HUES64 (cell line): ENCODE measurements around the gene C20orf144.
A peak's percentile ranks its signal among the peaks of the same experiment; 100 is the strongest.

Experiments
- H3K27ac ChIP-seq: 2 replicates; pipeline ENCODE4 v1.7.0; 2013; ENCODE audit warnings: low read depth, low read length, inconsistent platforms
- H3K27me3 ChIP-seq: 2 replicates; pipeline ENCODE4 v1.6.1; 2013; ENCODE audit warnings: mild to moderate bottlenecking, low read length; ENCODE audit not compliant: insufficient read depth
- H3K36me3 ChIP-seq: 2 replicates; pipeline ENCODE4 v1.6.1; 2013; ENCODE audit warnings: mild to moderate bottlenecking, low read length; ENCODE audit not compliant: insufficient read depth
- H3K4me1 ChIP-seq: 2 replicates; pipeline ENCODE4 v1.6.1; 2013; ENCODE audit warnings: mild to moderate bottlenecking, low read length, moderate library complexity; ENCODE audit not compliant: insufficient read depth
- H3K4me3 ChIP-seq: 2 replicates; pipeline ENCODE4 v1.5.1; 2013; ENCODE audit warnings: mild to moderate bottlenecking, low read length, moderate library complexity
- H3K9ac ChIP-seq: 2 replicates; pipeline ENCODE4 v1.6.1; 2013; ENCODE audit warnings: mild to moderate bottlenecking, low read depth, low read length
- H3K9me3 ChIP-seq: 2 replicates; pipeline ENCODE4 v1.6.1; 2013; ENCODE audit warnings: low read depth, low read length; ENCODE audit not compliant: insufficient read depth
- WGBS: fragments of 150-250, 120-280 bp; methylation state at CpG from one replicate; pipeline ENCODE4 v1.1.7; 2013; ENCODE audit warnings: missing lambda C conversion rate; 5-methylcytosine and 5-hydroxymethylcytosine counted together

Gene C20orf144

DNA sequence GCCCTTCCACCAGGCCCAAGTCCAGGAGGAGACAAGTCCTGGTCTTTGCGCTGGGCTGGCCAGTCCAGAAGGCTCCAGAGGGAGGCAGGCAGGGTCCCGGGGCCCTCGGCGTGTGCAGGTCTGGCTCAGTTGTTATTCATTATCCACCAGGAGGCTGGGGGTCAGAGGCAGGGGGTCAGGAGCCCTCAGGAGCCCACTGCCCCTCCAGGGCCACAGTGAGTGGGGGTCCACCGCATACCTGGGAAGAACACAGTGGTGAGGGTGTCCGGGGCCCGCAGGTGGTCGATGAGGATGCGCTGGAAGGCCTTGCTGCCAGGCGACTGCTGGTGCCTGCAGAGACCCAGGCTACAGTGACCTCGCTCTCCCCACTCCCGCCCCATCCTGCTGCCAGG is 4.4 kb upstream of the C20orf144 start:
- Histone ChIP-seq H3K9me3 (no peaks in the 10 kb centered on the region), H3K4me3 (no peak overlapping the region), H3K36me3 (peaks cover 16% of the 10 kb centered on the region; the same call in 1 of the 2 replicates), H3K27me3 (no peaks in the 10 kb centered on the region), H3K9ac (no peak overlapping the region), H3K27ac (no peak overlapping the region), H3K4me1 (peaks cover 4% of the 10 kb centered on the region; the same call in 1 of the 2 replicates)
- WGBS, result 93% methylated on average over 12 of the region's 12 CpGs

- 97% methylated on average over 8 of the region's 8 CpGs for WGBS
- no peak overlapping the region for H3K4me3 ChIP-seq
- peaks cover 16% of the 10 kb centered on the region; the same call in 1 of the 2 replicates for H3K36me3 ChIP-seq
Measured at GRCh38 chr20:33658510-33658909, 3.6 kb upstream of the C20orf144 start.

GRCh38 chr20:33658929-33659328 is 3.2 kb upstream of the C20orf144 start:
- Histone ChIP-seq H3K4me3 (no peak overlapping the region), H3K27me3 (no peaks in the 10 kb centered on the region), H3K4me1 (peaks cover 4% of the 10 kb centered on the region; the same call in 1 of the 2 replicates), H3K36me3 (peaks cover 16% of the 10 kb centered on the region; the same call in 1 of the 2 replicates), H3K9ac (no peak overlapping the region), H3K9me3 (no peaks in the 10 kb centered on the region), H3K27ac (no peak overlapping the region)
- WGBS, result 93% methylated on average over 4 of the region's 4 CpGs

More at GRCh38 chr20:33658510-33658909, 3.6 kb upstream of the C20orf144 start:
- Histone ChIP-seq H3K9me3 (no peaks in the 10 kb centered on the region), H3K9ac (no peak overlapping the region), H3K27me3 (no peaks in the 10 kb centered on the region), H3K4me1 (peaks cover 6% of the 10 kb centered on the region; the same call in 1 of the 2 replicates), H3K27ac (no peak overlapping the region)

DNA sequence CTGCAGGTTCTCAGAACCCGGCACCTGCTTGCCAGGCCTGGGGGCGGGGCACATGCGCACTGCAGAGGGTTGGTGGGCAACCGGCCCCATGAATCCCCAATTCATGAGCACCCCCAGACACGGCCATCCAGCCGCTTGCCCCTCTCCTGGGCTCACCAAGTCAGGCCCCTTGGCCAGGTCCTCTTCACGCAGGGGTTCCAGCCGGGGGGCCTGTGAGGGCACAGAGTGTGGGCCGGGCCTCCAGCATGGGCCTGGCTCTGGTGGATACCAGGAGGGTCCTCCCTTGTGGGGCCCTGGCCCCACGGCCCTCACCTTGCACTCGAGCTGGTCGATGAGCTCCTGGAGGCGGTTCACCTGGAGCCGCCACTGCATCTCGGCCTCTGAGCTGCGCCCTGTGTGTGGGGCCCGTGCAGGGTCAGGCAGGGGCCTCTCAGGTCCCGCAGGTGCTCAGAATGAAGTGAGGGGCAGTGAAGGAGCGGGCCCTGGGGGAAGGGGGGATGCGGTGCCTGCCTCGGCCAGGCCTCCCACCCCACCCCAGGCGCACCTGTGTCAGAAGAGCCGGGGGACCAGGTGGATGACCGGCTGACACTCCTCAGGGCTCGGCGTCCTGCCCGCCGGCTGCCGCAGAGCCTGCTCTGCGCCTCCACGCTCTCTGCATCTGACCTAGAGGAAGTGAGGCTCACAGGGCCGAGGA is 2.6 kb upstream of the C20orf144 start:
- no peaks in the 10 kb centered on the region for H3K27me3 ChIP-seq
- 95% methylated on average over 32 of the region's 32 CpGs for WGBS
- H3K4me3 ChIP-seq, result no peak overlapping the region
- no peak overlapping the region for H3K9ac ChIP-seq
- H3K36me3 ChIP-seq, result peaks cover 16% of the 10 kb centered on the region; the same call in 1 of the 2 replicates
- no peaks in the 10 kb centered on the region for H3K9me3 ChIP-seq
- H3K27ac ChIP-seq, result no peak overlapping the region
- peaks cover 4% of the 10 kb centered on the region; the same call in 1 of the 2 replicates for H3K4me1 ChIP-seq

GRCh38 chr20:33660035-33660684 is 2.0 kb upstream of the C20orf144 start:
- no peak overlapping the region for H3K27ac ChIP-seq
- no peak overlapping the region for H3K9ac ChIP-seq
- no peak overlapping the region for H3K4me3 ChIP-seq
- 92% methylated on average over 21 of the region's 21 CpGs for WGBS
- H3K9me3 ChIP-seq, result no peaks in the 10 kb centered on the region
- H3K36me3 ChIP-seq, result peaks cover 16% of the 10 kb centered on the region; the same call in 1 of the 2 replicates
- peaks cover 4% of the 10 kb centered on the region; the same call in 1 of the 2 replicates for H3K4me1 ChIP-seq
- no peaks in the 10 kb centered on the region for H3K27me3 ChIP-seq

DNA sequence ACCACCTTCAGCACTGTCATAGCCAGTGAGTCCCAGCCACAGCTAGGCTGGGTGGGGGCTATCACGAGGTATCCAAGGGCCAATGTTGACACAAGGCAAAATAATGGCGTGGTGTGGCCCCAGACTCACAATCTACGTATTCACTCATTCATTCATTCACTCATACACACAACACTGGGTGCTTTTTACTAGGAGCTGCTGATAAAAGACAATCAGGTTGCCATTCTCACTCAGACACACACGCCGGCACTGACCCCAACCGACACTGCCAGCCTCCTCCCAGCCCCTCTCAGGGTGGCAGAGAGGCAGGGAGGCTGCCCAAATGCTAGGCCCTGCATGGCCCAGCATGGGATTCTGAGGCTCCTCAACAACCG is 1.5 kb upstream of the C20orf144 start:
- no peaks in the 10 kb centered on the region for H3K9me3 ChIP-seq
- no peak overlapping the region for H3K9ac ChIP-seq
- peaks cover 4% of the 10 kb centered on the region; the same call in 1 of the 2 replicates for H3K4me1 ChIP-seq
- no peak overlapping the region for H3K4me3 ChIP-seq
- peaks cover 16% of the 10 kb centered on the region; the same call in 1 of the 2 replicates for H3K36me3 ChIP-seq
- H3K27me3 ChIP-seq, result no peaks in the 10 kb centered on the region
- H3K27ac ChIP-seq, result no peak overlapping the region
- 93% methylated on average over 7 of the region's 7 CpGs for WGBS

DNA sequence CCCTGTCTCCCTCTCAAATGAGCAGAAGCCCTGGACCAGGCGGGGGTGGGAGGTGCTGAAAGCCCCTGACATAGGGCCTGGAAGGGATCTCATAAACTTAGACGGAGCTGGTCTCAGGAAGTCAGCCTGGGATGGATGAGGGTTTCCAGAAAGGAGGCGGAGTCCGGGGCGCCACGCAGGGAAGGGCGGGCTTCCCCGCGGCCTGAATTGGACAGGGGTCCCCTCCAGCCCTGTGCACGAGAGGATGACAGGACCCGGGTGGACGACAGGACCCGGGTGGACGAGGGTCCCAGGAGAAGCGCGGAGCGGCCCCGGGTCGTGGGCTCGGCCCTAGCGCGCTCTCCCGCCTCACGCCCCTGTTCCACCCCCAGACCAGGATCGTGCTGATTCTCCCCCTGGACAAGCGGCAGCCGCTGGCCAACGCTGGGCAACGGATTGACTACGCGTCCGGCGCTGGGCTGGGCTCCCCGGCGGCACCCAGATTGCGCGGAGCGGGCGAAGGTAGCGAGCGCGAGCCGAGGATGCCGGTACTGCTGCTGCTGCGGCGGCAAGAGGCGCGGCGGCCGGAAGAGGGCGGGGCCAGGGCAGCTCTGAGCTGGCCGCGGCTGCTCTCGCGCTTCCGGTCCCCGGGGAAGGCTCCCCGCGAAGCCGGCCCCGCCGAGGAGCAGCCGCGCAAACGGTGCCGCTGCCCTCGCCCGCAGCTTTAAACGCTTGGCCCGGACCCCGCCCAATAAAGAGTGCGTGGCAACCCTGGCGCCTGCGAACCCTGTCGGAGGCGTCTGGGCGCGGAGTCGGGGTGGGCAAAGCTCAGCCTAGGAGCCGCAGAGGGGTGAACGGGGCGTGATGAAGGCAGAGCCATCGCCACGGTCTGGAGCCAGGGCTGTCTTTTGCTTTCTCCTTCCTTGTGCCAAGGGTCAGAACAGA is 1.3 kb downstream of the C20orf144 start:
- Histone ChIP-seq H3K4me3 (peak overlapping the region; percentile 78), H3K4me1 (peaks cover 9% of the 10 kb centered on the region; the same call in 1 of the 2 replicates)

DNA sequence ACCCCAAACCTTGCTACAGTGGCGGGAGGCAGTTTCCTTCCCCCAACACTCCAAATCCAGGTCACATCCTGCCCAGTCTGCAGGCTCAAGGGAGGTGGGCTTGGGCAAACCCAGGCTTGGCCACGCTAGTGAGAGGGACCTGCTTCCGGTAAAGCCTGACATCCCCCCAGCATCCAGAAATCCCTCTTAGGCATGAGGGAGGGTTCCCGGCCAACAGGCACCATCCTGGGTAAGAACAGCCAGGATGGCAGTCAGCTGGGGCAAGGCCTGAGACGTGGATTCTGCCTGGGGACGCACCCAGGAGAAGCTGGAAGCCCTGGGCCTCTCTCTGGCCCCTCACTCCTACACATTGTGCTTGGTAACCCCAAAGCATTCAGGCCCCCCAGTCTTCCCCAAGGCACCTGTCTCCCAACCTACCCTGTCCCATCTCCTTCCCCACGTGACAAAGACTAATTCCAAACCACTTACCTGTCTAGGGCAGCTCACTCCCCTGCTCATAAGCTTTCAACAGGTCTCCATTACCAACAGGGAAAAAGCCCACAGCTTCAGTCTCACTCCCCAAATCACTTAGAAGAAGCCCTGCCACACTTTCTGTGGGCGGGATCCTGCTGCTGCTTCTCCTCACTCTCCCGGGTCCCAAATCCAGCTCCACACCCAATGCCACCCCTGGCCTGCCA is 2.1 kb downstream of the C20orf144 start:
- Histone ChIP-seq H3K36me3 (0 out of 2 replicates have a peak, but pooled peaks cover 8% of the 10 kb centered on the region), H3K4me3 (peak overlapping the region; percentile 78), H3K27me3 (peaks cover 7% of the 10 kb centered on the region), H3K9ac (peak overlapping the region; percentile 80), H3K4me1 (peaks cover 9% of the 10 kb centered on the region; the same call in 1 of the 2 replicates), H3K9me3 (no peaks in the 10 kb centered on the region), H3K27ac (peak overlapping the region; percentile 10)
- 62% methylated on average over 9 of the region's 9 CpGs for WGBS

More for the DNA sequence above, 1.3 kb downstream of the C20orf144 start:
- Histone ChIP-seq H3K9ac (peak overlapping the region; percentile 80), H3K27ac (peak overlapping the region; percentile 77), H3K36me3 (peaks cover 12% of the 10 kb centered on the region; the same call in 1 of the 2 replicates), H3K9me3 (no peaks in the 10 kb centered on the region), H3K27me3 (peaks cover 7% of the 10 kb centered on the region)
- WGBS, result 1% methylated on average over 84 of the region's 84 CpGs

GRCh38 chr20:33664762-33665144 is 2.6 kb downstream of the C20orf144 start:
- H3K27ac ChIP-seq, result no peak overlapping the region
- H3K4me1 ChIP-seq, result peaks cover 9% of the 10 kb centered on the region; the same call in 1 of the 2 replicates
- no peaks in the 10 kb centered on the region for H3K9me3 ChIP-seq
- H3K9ac ChIP-seq, result no peak overlapping the region
- H3K36me3 ChIP-seq, result 0 out of 2 replicates have a peak, but pooled peaks cover 5% of the 10 kb centered on the region
- H3K27me3 ChIP-seq, result peaks cover 7% of the 10 kb centered on the region
- no peak overlapping the region for H3K4me3 ChIP-seq
- 93% methylated on average over 2 of the region's 2 CpGs for WGBS
